Fibroblast of skin of left biceps (primary cell): ENCODE measurements around the gene C8B.

Experiments
- DNase-seq, 2 experiments: peaks; one replicate each; pipeline ENCODE4 v3.0.0-alpha.2; 2013; ENCODE audit warnings: low read depth in 2 of 2

Gene C8B

GRCh38 chr1:56898879-56899278 lies 66.9 kb downstream of the C8B start:
- no peak for DNase-seq

DNA sequence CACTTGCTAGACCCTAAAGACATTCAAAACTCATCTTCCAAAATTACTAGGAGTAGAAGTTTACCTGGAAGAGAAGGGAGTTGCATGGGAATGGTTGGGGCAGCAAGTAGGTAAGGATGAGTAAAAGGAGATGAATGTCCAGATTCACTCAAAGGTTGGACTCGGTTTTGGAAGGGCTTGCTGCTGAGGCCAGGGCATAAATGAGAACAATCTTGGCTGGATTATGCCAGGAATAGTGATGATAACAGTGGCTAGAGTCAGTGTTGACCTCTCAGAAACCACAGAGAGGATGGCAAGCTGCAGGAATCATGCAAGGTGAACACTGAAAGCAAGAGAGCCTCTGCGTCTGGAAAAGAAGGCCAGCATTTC lies 67.8 kb downstream of the C8B start:
- no peak for DNase-seq

- no peak for DNase-seq
These were observed 68.4 kb downstream of the C8B start for GRCh38 chr1:56897150-56898004.

- DNase-seq: no peak
These were observed 71.8 kb downstream of the C8B start for GRCh38 chr1:56894014-56894413.

GRCh38 chr1:56890229-56890628 lies 75.6 kb downstream of the C8B start:
- no peak for DNase-seq

- DNase-seq: no peak
These were observed 84.4 kb downstream of the C8B start for GRCh38 chr1:56881417-56881816.

- no peak for DNase-seq
These were observed 85.0 kb downstream of the C8B start for GRCh38 chr1:56880774-56881173.
